Measurements from ENCODE around the gene PIK3C2G. TPM values are rescaled to one million over a fixed set of nuclear protein-coding genes. Genes with fewer than 3 reads are reported as not detected.

Gene PIK3C2G
- polyA plus RNA-seq, 2 of the 4 experiments (the other 2 are of a cell fraction): 0.01 TPM; not detected in 1

DNA sequence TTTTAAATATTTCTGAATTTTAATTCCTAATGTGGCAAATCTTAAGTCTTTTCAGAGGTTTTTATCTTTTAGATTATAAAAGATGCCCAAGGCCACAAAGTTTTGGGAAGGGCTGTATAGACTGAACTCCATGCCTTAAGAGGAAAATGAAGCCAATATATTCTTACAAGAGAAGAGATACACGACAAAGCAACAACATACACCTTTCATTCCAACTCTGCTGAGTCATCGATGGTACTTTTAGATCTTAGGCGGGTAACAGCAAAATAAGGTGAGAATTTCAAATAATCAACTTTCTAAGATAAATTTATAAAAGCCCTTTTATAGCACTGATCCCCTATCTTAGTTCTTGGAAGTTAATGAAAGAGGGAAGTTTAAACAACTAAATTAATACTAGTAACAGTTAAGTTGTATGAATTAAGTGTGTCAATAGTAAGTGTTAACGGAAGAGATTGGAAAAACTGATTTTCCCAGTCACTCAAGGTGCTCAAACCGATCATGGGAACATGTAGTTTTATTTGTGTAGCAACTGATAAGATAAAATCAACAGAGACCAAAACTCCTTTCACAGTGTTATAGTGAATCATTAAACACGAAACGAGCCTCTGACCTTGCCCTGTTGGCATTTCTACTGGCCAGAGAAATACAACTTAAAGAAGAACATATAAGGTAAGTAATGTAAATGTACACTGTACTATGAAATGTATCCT is 18.8 kb upstream of the PIK3C2G start:
- FAIRE-seq: no peak
- H3K4me1 ChIP-seq: peaks cover 12% of the 10 kb centered on the region
- peak in 1 of 2 experiments; percentile 43 for DNase-seq (ENCODE audit: low read depth in 1 of 2, low spot score in 1 of 2)
- 17% methylated on average over 7 of the region's 7 CpGs for WGBS (ENCODE audit: missing lambda C conversion rate)
- TF ChIP-seq HOXA7 (CRISPR knock-in tag; IDR thresholded peaks at IDR 0.05) (no peak), MAFK (IDR thresholded peaks at IDR 0.05; ENCODE audit: partially characterized antibody) (peak; percentile 72), JUN (IDR thresholded peaks at IDR 0.05) (no peak), GATA3 (IDR thresholded peaks at IDR 0.05; ENCODE audit: borderline replicate concordance) (peak; percentile 79)
- no peaks in the 10 kb centered on the region for H3K9me3 ChIP-seq
- H3K27ac ChIP-seq: peak overlapping the region; percentile 37 to 50; a peak in 4 of 6 replicates
- ChIA-PET CTCF (no interaction called here), POLR2A (no interaction called here)
- ATAC-seq: peak in 1 of 2 experiments; percentile 59; a peak in 2 of 6 replicates
- H3K4me3 ChIP-seq: no peak overlapping the region
- H3K4me2 ChIP-seq: peak overlapping the region; percentile 48

GRCh38 chr12:18243238-18243637 is 18.1 kb upstream of the PIK3C2G start:
- FAIRE-seq: no peak
- H3K4me3 ChIP-seq: no peak overlapping the region
- ChIA-PET POLR2A (no interaction called here), CTCF (no interaction called here)
- TF ChIP-seq HOXB13 (CRISPR knock-in tag; IDR thresholded peaks at IDR 0.05; ENCODE audit: low read depth): no peak
- TF ChIP-seq KDM5A (IDR thresholded peaks at IDR 0.05): no peak
- no peak for TF ChIP-seq HDAC2 (IDR thresholded peaks at IDR 0.05)
- DNase-seq (ENCODE audit: low read depth in 1 of 2, low spot score in 1 of 2): no peak
- no peak overlapping the region; a peak in 1 of 6 replicates for H3K27ac ChIP-seq
- H3K4me1 ChIP-seq: peaks cover 12% of the 10 kb centered on the region
- peak overlapping the region; percentile 48 for H3K4me2 ChIP-seq
- no peak for ATAC-seq
- H3K9me3 ChIP-seq: no peaks in the 10 kb centered on the region

- no peak overlapping the region for H3K27ac ChIP-seq
- H3K9me3 ChIP-seq: no peaks in the 10 kb centered on the region
- CTCF ChIA-PET: interaction anchor here (1.9 kb wide), 1 partner anchor 74 kb away, joined by 5 read pairs; no protein-coding TSS in a partner anchor
- 29% methylated on average over 1 of the region's 1 CpG for WGBS (ENCODE audit: missing lambda C conversion rate)
- POLR2A ChIA-PET: no interaction called here
- H3K4me1 ChIP-seq: peaks cover 12% of the 10 kb centered on the region
- ATAC-seq (no peak), FAIRE-seq (no peak), DNase-seq (ENCODE audit: low read depth in 1 of 2, low spot score in 1 of 2) (peak in 1 of 2 experiments; percentile 9)
- TF ChIP-seq CEBPB (IDR thresholded peaks at IDR 0.05): no peak
- TF ChIP-seq KDM5A (IDR thresholded peaks at IDR 0.05): no peak
- H3K4me3 ChIP-seq: no peak overlapping the region
- H3K4me2 ChIP-seq: no peak overlapping the region
Observed at GRCh38 chr12:18246066-18246465, 15.3 kb upstream of the PIK3C2G start.

DNA sequence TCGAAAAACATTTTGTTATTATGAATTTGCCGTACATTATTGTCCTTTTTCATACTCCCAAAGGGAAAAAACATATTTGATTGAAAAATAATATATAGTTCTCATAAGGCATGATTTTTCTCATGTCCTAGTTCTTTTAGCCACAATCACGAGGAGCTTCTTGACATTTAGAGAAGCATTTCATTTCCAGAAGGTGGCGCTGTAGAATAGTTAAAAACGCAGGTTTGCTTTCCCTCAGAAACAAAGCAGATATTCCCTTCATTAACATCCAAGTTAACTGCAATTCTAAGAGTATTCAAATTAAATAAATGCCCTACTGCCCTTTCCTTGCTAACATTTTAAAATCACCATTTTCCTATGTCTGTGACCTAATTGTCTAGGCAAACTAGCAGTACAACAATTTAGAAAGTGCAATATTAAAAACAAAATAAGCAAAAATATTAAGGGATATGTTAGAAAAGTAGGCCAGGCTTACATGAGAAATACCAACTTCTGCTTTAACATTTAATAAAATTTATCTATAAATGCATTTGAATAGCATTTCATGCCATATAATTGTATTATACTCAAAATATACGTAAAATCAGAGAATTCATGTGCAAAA is 10.9 kb upstream of the PIK3C2G start:
- H3K9me3 ChIP-seq: no peaks in the 10 kb centered on the region
- FAIRE-seq: peak; percentile 80
- no peak overlapping the region for H3K4me3 ChIP-seq
- peak in 1 of 2 experiments; percentile 62; a peak in 3 of 6 replicates for ATAC-seq
- DNase-seq (ENCODE audit: low read depth in 1 of 2, low spot score in 1 of 2): peak; percentile 18 to 66
- H3K27ac ChIP-seq: no peak overlapping the region
- POLR2A ChIA-PET: interaction anchor here (0.7 kb wide), 1 partner anchor 1356 kb away, joined by 3 read pairs; no protein-coding TSS in a partner anchor
- H3K4me2 ChIP-seq: no peak overlapping the region
- no peaks in the 10 kb centered on the region for H3K4me1 ChIP-seq
- WGBS (ENCODE audit: missing lambda C conversion rate): 15% methylated on average over 6 of the region's 6 CpGs
- TF ChIP-seq, protein P1, sequence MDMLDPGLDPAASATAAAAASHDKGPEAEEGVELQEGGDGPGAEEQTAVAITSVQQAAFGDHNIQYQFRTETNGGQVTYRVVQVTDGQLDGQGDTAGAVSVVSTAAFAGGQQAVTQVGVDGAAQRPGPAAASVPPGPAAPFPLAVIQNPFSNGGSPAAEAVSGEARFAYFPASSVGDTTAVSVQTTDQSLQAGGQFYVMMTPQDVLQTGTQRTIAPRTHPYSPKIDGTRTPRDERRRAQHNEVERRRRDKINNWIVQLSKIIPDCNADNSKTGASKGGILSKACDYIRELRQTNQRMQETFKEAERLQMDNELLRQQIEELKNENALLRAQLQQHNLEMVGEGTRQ (IDR thresholded peaks at IDR 0.05): no peak
- TF ChIP-seq SMC3 (IDR thresholded peaks at IDR 0.05): peak; percentile 68
- TF ChIP-seq CTCF (IDR thresholded peaks at IDR 0.05): peak; percentile 85
- TF ChIP-seq RAD21 (conservative IDR thresholded peaks at IDR 0.05 in 1 of 2, IDR thresholded peaks at IDR 0.05 in 1 of 2): peak; percentile 82 to 84
- TF ChIP-seq PBX3 (IDR thresholded peaks at IDR 0.05): no peak
- CTCF ChIA-PET: interaction anchor here (0.6 to 1.2 kb wide), 4 partner anchors 25 to 972 kb away, joined by 3 to 5 read pairs (median 4); no protein-coding TSS in a partner anchor
